ENCODE measurements around the gene INHBB.
"Not testable (repeated sequence)": the region's sequence is repeated elsewhere in the genome, so short reads cannot be mapped to it uniquely, and the experiment has no call there.

The INHBB gene

DNA sequence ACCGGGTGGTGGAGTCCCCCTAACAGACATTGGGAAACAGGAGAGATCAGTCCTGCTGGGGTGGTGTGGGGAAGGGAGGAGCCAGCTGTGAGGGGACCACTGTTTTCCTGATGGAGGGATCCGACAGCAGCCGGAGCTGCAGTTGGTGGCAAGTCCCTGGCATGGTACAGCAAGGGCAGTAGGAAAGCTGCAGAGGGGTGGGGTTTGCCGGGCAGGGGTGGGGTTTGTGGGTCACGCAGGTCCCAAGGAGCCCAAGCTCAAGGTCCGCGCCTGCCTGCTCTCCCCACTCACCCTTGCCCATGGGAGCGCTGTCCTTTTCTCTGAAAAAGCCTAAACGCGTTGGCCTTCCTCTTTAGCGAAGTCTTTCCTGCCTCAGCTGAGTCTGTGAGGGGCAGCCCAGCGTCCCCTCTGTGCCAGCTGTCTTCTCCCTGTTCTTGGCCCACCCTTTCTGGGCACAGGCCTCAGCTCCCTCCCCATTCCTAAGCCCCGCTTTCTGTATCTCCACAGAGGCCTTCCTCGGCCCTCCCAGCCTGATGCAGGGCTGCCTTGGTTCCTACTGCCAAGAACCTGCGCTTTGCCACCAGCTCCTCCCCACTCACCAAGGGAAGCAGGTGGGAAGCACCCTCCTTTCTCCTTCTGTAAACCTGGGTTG is 29.3 kb upstream of the INHBB start:
- DNase-seq = no peak

DNA sequence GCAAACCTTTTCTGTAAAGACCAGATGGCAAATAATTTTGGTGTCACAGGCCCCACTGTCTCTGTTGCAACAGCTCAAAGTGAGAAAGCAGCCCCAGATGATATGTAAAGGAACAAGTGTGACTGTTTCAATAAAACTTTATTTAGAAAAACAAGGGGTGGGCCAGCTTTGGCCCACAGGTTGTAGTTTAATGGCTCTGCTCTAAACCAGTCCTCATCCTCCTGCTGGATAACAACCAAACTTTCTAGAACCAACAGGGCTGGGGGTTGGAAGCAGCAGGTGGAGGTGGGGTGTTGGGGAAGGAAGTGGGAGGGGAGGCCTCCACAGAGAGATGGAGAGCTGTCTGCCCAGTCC is 28.8 kb upstream of the INHBB start:
- DNase-seq = no peak

DNA sequence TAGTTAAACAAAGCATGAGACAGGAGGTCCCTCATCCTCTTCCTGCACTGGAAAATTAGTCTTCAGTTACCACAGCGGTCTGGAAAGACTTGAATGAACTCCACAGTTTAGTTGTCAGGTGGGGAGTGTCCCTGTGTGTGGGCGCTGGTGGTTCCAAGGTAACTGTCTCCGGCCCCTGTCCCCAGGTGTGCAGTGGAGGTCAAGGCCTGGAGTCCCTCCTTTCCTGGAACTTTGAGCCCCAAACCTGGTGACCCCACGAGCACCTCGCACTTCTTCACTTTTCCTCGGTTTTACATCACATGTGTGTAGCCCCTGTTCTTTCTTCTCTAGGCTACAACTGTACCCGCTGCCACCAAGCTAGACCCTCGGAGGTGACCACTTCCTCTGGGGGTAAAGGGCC is 28.0 kb upstream of the INHBB start:
- no peak for DNase-seq

DNA sequence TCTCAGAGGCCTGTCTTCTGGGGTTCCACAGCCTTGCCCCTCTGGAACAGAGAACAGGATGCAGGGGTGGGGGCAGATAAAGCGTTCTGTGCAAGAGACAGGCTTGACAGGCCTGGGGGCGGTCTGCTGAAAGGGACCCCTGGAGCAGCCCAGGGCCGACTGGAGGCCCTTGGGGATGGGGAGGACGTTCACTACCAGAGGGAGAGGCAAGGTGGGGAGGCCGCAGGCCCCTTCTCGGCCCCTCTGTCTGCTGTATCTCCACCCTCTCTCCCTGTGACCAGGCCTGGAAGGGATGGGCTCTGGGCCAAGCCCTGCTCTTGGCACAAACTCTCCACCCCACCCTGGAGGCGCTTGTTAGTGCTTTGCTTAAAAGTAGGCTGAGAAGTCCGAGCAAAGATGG is 27.3 kb upstream of the INHBB start:
- DNase-seq = no peak

DNA sequence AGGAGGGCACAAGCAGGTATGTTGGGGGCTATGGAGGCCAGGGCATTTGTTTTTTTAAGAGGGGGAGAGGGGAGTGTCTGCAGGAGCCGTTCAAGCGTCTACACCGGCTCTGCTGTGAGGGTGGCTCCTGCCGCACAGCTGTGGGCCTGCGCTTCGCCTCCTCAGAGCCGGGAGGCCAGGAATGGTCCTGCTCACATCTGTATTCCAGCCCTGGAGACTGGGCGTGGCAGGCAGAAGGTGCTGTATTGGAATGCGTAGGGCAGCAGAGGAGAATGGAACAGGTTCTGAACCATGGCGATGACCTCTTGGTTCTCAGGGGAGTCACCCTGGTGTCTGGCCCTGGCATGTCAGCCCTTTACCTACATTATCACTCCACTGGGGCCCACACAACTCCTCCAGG is 26.8 kb upstream of the INHBB start:
- no peak for DNase-seq

DNA sequence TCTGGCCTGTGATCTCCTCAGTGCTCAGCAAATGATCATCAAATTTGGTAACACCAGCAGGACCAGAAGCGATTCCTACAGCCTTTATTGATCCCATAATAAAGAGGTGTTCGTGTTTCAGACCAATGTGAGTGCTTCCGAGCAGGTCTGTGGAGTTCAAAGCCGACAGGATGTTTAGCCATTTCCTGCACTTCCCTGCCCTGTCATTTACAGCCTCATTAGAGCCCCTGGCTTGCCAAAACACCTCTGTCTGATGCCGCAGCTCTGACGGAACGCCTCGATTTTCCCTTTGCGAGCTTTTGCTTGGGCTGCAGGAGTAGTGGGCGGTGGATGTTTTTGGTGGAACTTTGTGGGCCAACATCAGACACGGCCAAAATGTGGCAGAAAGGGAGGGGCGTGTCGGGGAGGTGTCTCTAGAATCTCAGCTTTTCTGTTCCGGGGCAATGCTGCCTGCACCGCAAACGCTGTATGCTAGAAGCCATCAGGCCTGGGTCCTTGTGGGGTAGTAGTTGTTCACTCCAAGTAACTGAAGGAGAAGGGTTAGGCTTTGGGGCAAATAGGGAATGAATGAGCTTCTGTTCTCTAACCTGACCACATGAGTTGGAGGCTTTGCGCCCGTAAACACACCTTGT is 26.1 kb upstream of the INHBB start:
- DNase-seq = no peak

DNA sequence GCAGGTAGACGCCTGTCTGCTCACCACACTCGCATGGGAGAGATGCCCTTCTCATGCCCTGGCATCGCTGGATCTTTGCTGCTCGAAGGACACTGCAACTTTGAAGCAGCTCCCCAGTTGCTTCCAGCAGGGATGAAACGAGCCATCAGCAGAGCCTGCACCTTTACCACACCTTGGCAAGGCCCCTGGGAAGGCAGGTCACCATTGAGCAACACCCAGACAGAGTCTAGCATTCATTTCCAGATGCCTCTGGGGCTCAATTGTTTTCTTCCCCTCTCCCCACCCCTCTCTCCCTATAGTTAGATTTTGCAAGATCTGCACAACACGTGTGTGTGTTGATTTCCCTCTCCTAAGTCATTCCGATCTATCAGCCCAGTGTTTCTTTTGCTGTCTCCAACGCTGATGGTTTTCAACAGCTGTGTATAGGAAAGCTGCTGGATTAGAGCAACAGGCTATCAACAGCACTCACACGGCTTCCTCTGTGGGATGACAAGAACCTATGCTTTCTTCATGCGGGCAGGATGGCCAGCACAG is 25.6 kb upstream of the INHBB start:
- no peak for DNase-seq

DNA sequence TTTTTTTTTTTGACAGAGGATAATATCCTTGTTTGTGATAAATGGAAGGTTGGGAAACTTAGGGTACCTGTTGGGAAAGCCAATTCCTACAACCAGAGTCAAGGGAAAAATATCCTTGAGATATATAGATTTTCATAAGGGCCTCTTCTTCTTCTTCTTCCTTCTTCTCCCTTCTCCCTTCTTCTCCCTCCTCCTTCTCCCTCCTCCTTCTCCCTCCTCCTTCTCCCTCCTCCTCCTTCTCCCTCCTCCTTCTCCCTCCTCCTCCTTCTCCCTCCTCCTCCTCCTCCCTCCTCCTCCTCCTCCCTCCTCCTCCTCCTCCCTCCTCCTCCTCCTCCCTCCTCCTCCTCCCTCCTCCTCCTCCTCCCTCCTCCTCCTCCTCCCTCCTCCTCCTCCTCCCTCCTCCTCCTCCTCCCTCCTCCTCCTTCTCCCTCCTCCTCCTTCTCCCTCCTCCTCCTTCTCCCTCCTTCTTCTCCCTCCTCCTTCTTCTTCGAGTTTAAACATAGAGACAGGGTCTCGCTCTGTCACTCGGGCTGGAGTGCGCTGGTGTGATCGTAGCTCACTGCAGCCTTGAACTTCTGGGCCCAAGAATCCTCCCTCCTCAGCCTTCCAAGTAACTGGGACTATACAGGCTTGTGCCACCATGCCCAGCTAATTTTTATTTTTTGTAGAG is 24.9 kb upstream of the INHBB start:
- DNase-seq = not testable (repeated sequence)

DNA sequence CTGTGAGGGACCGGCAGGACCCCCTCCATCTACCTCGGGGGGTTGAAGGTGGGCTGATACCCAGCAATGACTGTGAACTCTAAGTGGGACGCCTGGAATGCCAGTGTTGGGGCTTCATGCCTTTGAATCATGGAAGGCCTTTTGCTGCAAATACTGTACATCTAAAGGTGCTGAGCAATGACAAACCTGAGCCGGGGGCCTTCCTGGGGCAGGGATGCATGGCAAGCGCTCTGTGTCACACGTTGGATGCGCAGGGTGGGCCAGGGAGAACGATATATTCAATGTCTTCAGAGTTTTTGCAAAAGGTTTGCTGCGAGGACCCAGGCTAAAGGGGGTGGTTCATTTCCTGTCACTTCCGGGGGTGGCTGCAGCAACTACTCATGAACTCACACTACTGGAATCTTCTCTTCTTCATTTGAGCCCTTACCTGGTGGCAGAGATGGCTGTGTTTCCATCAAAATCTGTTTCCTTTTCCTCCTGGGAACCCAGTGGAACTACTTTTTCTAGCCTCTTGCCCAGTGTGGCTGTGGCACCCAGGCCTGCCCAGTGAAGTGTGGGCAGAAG is 24.1 kb upstream of the INHBB start:
- DNase-seq = no peak

DNA sequence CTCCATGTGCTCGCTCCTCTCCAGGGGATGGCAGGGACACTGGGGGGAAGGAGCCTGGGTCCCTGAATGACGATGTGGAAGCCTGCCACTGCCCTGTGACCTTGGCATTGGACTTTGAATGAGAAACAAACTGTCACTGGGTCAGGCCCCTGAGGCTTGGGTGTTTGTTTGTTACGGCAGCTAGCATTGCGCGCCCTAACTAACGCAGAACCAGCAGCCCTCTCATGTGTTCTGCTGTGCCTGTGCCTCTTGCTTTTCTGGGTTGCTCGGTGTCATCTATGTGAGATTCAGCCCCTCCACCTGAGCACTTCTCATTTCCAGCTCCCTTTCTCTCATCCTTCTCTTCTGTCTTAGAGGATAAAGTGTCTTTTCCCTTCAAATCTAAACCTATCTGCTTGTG is 23.6 kb upstream of the INHBB start:
- no peak for DNase-seq

DNA sequence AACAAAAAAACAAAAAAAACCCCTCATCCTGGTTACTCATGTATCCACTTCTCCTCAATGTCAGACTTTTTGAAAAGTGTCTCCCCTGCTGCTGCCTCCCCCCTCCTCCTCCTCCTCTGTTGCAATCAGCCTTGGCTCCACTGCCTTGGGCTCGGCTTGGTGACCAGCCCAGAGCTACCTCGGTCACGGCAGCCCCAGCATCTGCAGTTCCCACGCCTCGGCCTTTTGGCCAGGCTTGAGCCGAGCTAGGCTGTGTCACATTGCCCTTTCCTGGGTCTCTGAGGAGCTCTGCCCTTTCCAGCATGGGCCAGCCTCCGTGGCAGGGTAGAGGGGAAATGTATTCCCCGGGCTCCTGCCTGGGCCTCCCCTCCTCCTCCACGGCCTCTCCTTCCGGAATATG is 22.7 kb upstream of the INHBB start:
- DNase-seq = no peak

DNA sequence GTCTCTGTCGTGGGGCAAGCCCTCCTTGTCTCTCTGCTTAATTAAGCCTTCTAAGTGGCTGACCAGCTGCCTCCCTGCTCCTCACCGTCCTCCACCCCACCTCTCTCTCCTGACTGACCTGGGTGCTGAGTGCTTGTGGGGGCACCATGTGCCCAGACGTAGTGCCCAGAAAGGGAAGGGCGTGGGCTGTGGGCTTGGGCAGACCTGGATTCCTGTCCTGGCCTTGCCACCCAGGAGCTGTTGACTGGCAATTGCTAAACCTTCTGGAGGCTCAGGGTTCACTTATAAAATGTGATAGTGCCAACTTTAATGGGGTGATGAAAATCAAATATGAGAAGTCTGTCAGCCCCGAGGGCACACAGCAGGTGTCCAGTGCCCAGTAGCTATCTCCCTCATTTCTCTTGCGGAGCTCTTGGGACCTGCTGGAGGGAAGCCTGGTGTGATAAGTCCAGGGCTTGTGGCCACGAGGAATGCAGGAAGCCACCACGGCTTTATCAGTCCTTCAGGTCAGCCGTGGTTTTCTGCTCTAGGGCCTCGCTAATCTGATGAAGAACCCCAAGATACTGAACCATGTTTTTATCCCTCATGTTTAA is 22.0 kb upstream of the INHBB start:
- DNase-seq = no peak

DNA sequence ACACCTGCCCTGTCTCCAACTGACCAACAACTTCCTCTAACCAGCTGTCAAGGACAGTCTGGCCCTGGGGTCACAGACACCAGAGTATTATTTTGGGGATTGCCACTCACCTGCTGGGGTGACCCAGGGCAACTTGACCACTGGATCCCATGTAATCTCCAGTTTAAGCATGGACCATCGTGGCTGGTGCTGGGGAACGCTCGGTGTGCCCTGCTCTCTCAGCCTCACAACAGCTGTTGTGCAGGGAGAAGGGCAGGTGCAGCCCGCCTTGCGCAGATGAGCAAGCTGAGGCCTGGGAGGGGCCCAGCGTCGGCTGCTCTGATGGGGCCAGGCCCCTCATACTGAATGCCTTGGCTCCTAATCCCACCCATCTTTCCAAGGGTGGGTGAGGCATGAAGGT is 21.0 kb upstream of the INHBB start:
- no peak for DNase-seq

DNA sequence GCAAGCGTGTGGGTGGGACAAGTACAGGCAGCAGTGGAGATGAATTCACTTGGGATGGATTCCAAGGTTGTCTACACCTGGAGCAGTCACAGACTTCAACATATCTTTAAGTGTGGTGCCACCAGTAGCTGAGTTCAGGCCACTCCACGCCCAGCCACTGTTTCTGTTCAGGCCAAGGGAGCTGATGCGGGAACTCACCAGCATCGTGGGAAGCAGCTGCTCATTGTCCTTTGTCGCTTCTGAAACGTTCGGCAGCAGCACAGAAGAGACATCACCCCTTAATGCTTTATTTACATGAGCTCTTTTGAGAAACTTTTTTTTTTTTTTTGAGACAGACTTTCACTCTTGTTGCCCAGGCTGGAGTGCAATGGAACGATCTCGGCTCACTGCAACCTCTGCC is 19.9 kb upstream of the INHBB start:
- no peak for DNase-seq

DNA sequence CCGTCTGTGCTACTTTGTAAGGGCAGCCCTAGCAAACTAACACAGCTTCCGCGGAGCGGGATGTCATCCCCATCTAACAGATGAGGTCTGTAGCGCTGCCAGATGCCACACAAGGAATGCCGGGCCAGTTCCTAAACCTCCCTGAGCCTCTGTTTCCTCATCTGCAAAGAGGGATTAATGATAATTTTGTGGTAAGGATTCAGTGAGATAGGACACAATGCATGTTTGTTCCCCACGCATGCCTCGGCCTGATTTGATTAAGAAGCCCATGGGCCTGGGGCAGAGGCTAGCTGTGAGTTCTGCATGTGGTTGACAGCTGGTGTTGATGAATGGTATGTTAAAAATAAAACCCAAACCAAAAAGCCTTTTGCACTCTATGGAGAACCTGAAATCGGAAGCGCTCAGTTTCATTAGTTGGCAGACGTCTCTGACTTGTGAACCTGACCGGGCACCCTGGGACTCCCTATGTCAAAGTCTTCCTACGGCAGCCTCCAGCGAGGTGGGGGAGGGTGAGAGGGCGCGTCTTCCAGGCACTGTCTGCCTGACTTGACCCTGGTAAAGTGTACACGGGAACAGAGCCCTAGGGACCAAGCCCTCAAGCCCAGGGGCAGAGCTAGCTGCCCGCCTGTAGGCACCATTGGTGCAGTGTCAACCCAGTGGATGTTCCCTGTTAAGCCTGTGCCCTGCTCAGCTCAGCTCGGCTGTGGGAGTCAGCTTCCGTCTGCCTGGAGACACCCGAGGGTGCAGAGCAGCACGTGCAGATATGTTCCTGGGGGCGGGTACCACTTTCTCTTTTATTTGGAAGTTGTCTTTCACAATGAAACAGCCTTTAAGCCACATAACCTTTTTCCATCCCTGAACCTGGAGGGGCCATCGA is 14.8 kb upstream of the INHBB start:
- DNase-seq = no peak

DNA sequence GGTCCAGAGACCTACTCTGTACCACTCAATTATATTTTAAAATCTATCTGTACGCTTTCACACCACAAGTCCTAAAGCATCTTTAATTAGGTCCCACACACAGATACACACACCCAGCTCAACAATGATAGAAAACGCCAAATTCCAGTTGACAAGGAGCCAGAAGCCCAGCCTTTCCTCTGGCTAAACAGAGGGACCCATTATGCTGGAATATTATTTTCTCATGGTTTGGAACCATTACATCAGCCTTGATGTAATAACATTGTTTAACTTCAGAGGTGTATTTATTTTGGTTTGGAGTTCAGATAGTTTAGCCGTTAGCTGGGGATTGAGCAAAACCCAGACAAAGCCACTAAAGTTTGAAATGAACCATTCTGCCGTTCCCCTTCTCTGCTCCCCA is 14.0 kb upstream of the INHBB start:
- DNase-seq = no peak

DNA sequence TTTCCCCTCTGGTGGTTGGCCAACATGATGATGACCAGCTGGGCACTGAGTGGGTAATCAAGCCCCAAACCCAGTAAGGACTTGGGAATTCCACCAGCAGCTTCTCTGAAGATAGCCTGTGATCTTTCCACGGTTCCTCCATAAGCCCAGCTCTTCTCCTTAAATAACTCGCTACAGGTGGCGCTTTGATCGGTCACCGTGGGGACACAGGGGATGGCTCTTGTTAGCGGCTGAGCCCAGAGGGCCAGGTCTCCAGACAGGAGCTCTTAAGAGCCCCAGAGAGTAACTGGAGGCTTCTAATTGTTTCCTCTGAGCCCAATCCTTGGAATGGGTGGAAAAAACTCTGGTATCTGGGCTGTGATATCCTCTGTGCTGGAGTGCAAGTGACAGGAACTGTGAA is 13.6 kb upstream of the INHBB start:
- DNase-seq = no peak

DNA sequence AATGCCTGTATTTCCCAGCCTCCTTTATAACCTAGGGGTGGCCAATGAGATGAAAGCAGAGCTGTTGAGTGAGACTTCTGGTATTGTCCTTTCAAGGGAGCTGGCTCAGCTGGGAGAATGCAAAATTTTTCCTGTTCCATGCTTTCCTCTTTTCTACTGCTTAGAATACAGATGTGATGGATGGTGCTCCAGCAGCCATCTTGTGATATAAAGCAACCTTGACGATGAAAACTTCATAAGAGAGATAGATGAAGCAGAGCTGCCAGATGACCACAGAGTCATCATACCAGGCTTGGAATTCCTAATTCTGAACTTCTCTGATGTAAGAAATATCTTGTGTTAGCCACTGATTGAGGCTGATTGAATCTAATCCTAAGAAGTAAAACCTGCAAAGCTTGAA is 11.9 kb upstream of the INHBB start:
- DNase-seq = no peak

DNA sequence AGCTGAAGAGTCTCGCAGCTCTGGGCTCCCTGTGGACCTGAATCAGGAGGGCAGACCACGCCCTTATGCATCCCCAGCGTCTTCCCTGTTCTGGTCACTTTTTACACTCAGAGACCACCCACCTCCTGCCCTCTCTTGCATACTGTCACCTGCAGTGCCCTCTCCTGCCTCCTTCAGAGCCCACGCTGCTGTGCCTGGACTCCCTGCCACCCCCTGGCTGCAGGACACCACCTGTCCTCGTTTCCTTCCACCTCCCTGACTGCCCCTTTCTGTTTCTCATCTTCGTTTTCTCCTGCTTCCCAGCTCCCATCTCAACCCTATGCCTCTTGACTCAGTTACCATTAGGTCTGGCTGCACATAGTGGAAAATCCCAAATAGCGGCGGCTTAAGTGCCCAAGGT is 9.2 kb upstream of the INHBB start:
- DNase-seq = no peak

DNA sequence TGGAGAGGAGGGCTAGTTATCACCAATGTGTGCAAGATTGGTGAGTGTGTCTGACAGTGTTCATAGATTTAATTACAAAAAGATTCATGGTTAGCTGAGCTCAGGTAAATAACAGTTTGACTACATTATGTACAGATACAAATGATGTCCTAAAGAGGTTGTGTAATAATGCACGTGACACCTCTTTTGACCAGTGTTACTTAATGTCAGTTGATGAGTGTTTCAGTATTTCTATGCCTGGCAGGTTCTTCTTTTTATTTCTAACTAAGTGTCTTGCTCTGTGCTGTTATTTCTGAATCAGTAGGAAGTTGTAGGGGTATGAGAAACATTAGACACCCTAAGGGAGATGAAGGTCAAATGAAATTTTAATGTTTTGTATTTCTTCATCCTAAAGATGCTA is 7.9 kb upstream of the INHBB start:
- DNase-seq = no peak

DNA sequence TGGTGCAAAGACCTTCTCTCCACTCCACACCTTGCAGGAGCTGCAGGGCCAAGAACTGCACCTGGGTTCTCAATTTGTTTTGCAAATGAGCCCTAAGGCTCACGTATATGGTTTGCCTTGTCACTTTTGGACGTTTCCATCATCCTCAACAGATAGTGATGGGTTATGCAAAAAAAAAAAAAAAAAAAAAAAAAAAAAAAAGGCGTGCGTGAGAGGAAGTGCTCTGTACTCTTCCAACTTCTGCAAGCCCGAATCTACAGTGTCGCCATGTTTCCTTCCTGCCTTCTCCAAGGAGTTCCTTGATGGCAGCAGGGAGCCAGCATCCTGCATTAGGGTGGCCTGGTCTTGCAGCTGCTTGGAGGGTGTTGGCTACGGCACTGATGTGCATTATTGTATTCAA is 4.0 kb upstream of the INHBB start:
- DNase-seq = no peak

DNA sequence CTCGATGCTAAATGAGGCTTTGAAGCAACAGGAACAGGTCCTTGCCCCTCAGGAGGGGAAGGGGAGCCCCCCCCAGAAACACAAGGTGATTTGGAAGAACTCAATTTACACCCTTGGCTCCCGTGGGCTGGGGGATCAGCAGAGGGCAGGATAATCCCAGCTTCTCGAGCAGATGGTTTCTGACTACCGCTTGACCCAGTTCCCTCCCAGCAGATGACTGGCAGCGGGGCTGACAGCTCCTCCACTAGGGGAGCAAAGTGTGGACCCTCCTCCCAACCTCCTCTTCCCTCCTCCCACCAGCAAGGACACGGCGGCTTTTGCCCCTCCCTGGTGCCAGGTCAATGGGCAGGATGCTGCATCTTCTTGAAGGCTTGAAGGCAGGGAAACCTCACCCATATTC is 3.5 kb upstream of the INHBB start:
- DNase-seq = no peak

DNA sequence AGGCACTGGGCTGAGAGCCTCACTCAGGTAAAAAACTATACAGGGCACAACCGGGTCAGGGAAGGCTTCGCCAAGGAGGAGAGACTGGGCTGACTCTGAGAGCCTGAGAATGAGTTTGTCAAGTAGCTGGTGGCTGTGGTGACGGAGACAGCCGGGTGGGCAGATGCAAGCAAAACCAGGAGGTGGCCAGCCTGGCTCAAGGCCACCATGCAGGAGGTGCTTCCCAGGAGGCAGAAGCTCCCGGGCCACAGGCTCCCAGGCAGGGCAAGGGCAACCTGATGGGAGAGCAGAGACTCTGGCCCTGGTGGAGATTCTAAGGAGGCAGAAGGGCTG is 2.9 kb upstream of the INHBB start:
- DNase-seq = no peak
